ENCODE data around the gene SOX10. TPM values are rescaled to one million over a fixed set of nuclear protein-coding genes. Genes with fewer than 3 reads are reported as not detected.

Gene SOX10
- total and polyA plus RNA-seq, 12 donors = 0.11 to 3.8 (median 1.1) TPM

- Histone ChIP-seq H3K4me3 (no peak overlapping the region), H3K4me1 (peaks cover 0 to 15% (median 5%) of the 10 kb centered on the region in 9 donors), H3K27me3 (no peaks in the 10 kb centered on the region), H3K9me3 (no peaks in the 10 kb centered on the region), H3K36me3 (peaks cover 0 to 98% (median 36%) of the 10 kb centered on the region in 9 donors), H3K27ac (no peak overlapping the region)
- WGBS, 2 donors = 93 to 94% methylated on average over 32 of the region's 32 CpGs
- TF ChIP-seq, protein P1, sequence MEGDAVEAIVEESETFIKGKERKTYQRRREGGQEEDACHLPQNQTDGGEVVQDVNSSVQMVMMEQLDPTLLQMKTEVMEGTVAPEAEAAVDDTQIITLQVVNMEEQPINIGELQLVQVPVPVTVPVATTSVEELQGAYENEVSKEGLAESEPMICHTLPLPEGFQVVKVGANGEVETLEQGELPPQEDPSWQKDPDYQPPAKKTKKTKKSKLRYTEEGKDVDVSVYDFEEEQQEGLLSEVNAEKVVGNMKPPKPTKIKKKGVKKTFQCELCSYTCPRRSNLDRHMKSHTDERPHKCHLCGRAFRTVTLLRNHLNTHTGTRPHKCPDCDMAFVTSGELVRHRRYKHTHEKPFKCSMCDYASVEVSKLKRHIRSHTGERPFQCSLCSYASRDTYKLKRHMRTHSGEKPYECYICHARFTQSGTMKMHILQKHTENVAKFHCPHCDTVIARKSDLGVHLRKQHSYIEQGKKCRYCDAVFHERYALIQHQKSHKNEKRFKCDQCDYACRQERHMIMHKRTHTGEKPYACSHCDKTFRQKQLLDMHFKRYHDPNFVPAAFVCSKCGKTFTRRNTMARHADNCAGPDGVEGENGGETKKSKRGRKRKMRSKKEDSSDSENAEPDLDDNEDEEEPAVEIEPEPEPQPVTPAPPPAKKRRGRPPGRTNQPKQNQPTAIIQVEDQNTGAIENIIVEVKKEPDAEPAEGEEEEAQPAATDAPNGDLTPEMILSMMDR (IDR thresholded peaks at IDR 0.05) = no peak
- DNase-seq = no peak
- ATAC-seq = no peak
- intact Hi-C loops (cut with DNase I) = no loop called here
Observed at GRCh38 chr22:37926771-37927636, 57.4 kb downstream of the SOX10 start.

GRCh38 chr22:37926358-37926757 lies 58.0 kb downstream of the SOX10 start:
- TF ChIP-seq, protein P1 (IDR thresholded peaks at IDR 0.05) = no peak
- Histone ChIP-seq H3K4me1 (peaks cover 0 to 10% (median 4%) of the 10 kb centered on the region in 9 donors), H3K36me3 (peaks cover 0 to 98% (median 37%) of the 10 kb centered on the region in 9 donors), H3K9me3 (no peaks in the 10 kb centered on the region), H3K27ac (no peak overlapping the region), H3K4me3 (no peak overlapping the region), H3K27me3 (no peaks in the 10 kb centered on the region)
- WGBS, 2 donors = 89 to 90% methylated on average over 7 of the region's 7 CpGs
- intact Hi-C loops (cut with DNase I) = no loop called here
- DNase-seq (no peak), ATAC-seq (no peak)

- TF ChIP-seq, protein P1 (IDR thresholded peaks at IDR 0.05) = no peak
- Histone ChIP-seq H3K27ac (no peak overlapping the region), H3K4me1 (peaks cover 0 to 7% (median 0%) of the 10 kb centered on the region in 9 donors), H3K9me3 (no peaks in the 10 kb centered on the region), H3K36me3 (peaks cover 0 to 98% (median 38%) of the 10 kb centered on the region in 9 donors), H3K27me3 (no peaks in the 10 kb centered on the region), H3K4me3 (no peak overlapping the region)
- intact Hi-C loops (cut with DNase I) = no loop called here
- ATAC-seq (peak in 1 of 8 donors; percentile 12), DNase-seq (no peak)
- WGBS, 2 donors = 88 to 92% methylated on average over 15 of the region's 15 CpGs
Observed at GRCh38 chr22:37925767-37926166, 58.6 kb downstream of the SOX10 start.

DNA sequence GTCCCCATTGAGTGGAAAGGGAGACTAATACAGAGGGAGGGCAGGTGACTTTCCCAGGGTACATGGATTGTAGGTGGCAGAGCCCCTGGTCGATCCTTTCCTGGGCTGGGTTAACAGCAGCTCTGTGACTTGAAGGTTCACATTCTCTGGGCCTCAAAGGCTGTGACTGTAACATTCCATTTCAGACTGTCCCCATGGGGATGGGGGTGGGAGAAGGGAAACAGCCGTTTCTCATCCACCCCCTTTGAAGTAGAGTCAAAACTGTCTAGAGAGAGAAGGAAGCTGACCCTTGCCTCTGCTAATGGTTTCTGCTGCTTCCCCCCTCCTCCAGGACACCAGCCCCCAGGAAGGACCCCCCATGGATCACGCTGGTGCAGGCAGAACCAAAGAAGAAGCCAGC lies 59.0 kb downstream of the SOX10 start:
- Histone ChIP-seq H3K27me3 (no peaks in the 10 kb centered on the region), H3K36me3 (peaks cover 0 to 98% (median 38%) of the 10 kb centered on the region in 9 donors), H3K4me1 (peaks cover 0 to 3% (median 0%) of the 10 kb centered on the region in 9 donors), H3K9me3 (no peaks in the 10 kb centered on the region), H3K27ac (no peak overlapping the region), H3K4me3 (no peak overlapping the region)
- ATAC-seq (no peak), DNase-seq (no peak)
- intact Hi-C loops (cut with DNase I) = no loop called here
- TF ChIP-seq, protein P1 (IDR thresholded peaks at IDR 0.05) = no peak
- WGBS, 2 donors = 70 to 73% methylated on average over 3 of the region's 3 CpGs
